HG03175 (cell line): ENCODE results near the gene KRTAP5-4.
"Not testable (repeated sequence)": the region's sequence is repeated elsewhere in the genome, so short reads cannot be mapped to it uniquely, and the experiment has no call there.

Experiments used
- ATAC-seq: cut with Tn5 transposase; IDR thresholded peaks from one replicate; pipeline ENCODE4 v1.9.1; 2021; ENCODE audit warnings: mild to moderate bottlenecking, moderate library complexity; ENCODE audit not compliant: unreplicated experiment

KRTAP5-4 gene

GRCh38 chr11:1622086-1622485 is at the start of gene KRTAP5-4:
TSS of gene KRTAP5-4 (minus strand) at chr11:1622138. CDS start at chr11:1622093, 45 bp downstream.
- ATAC-seq: no peak

- ATAC-seq: no peak
These were observed 49.7 kb upstream of the KRTAP5-4 start for GRCh38 chr11:1671658-1672057.

- no peak for ATAC-seq
These were observed 49.0 kb upstream of the KRTAP5-4 start for GRCh38 chr11:1670905-1671371.

GRCh38 chr11:1670457-1670856 is 48.5 kb upstream of the KRTAP5-4 start:
- not testable (repeated sequence) for ATAC-seq

GRCh38 chr11:1669546-1670218 is 47.7 kb upstream of the KRTAP5-4 start:
- no peak for ATAC-seq

- no peak for ATAC-seq
These were observed 47.1 kb upstream of the KRTAP5-4 start for GRCh38 chr11:1668911-1669473.

GRCh38 chr11:1667906-1668305 is 46.0 kb upstream of the KRTAP5-4 start:
- no peak for ATAC-seq

GRCh38 chr11:1667121-1667850 is 45.3 kb upstream of the KRTAP5-4 start:
- no peak for ATAC-seq

GRCh38 chr11:1665313-1665712 is 43.4 kb upstream of the KRTAP5-4 start:
- ATAC-seq: no peak

- ATAC-seq: not testable (repeated sequence)
These were observed 40.9 kb upstream of the KRTAP5-4 start for GRCh38 chr11:1662699-1663283.

GRCh38 chr11:1661454-1662269 is 39.7 kb upstream of the KRTAP5-4 start:
- not testable (repeated sequence) for ATAC-seq

- ATAC-seq: no peak
These were observed 38.4 kb upstream of the KRTAP5-4 start for GRCh38 chr11:1660111-1660867.

- ATAC-seq: no peak
These were observed 37.6 kb upstream of the KRTAP5-4 start for GRCh38 chr11:1659506-1659905.

- no peak for ATAC-seq
These were observed 34.7 kb upstream of the KRTAP5-4 start for GRCh38 chr11:1656670-1657069.

GRCh38 chr11:1656061-1656441 is 34.1 kb upstream of the KRTAP5-4 start:
- no peak for ATAC-seq

GRCh38 chr11:1655168-1656060 is 33.5 kb upstream of the KRTAP5-4 start:
- no peak for ATAC-seq

GRCh38 chr11:1654388-1655167 is 32.6 kb upstream of the KRTAP5-4 start:
- no peak for ATAC-seq
